GM19452 (cell line): ENCODE data around the gene CD207.

Experiments used
- ATAC-seq: cut with Tn5 transposase; IDR thresholded peaks from one replicate; pipeline ENCODE4 v1.9.1; 2021; ENCODE audit not compliant: unreplicated experiment

CD207 gene

DNA sequence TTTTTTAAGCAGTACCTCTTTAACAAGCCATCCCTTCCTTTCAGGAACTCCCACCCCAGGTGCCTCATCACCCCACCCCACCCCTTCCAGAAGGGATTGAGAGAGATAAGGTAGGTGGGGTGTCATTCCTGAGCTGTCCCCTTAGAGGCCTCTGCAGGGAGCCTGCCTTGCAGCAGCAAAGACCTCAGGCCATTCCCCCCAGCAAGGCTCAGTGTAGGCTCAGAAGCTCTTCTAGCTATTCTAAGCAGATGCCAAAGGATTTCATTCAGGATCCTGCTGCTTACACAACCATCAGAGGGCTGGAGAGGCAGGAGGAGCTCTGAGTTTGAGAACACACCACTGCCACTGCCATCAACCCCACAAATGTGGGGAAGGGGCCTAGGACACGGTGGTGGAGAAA, 39.4 kb downstream of the CD207 start:
- ATAC-seq: no peak

DNA sequence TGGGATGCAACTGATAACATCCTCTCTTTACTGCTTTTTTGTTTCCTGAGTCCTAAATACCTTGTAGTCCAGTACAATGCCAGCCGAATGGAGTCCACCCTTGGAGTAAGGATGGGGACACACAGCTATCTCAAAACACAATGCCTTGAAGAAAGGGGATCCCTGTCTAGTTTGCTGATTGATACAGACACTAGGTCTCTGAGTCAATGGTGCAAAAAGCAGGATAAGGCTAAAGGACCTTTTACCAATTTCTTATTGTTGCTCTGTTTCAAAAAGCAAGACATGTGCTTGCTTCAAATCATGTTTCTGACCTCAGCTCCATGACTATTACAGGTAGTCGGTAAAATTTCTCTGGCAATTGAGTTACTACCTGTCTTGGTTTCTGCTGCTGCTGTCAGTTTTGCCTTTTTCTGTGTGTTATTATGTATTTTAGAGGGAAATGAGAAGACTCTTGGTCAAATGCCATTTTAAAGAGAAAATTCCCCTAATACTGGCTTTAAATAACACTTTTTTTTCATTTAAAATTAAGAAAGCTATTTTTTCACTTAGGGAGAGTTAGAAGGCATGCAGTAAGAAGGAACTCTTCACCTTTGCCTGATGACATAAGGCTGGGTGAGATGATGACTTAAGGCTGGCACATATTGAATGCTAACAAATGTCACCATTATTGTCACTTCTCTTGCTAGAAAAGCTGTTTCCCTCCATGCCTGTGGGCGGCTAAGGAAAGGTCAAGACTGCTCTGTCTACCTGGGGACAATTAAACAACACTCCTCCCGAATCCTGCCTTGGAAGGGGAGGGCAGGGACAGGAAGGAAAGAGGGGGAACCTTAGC, 40.2 kb downstream of the CD207 start:
- ATAC-seq: no peak

DNA sequence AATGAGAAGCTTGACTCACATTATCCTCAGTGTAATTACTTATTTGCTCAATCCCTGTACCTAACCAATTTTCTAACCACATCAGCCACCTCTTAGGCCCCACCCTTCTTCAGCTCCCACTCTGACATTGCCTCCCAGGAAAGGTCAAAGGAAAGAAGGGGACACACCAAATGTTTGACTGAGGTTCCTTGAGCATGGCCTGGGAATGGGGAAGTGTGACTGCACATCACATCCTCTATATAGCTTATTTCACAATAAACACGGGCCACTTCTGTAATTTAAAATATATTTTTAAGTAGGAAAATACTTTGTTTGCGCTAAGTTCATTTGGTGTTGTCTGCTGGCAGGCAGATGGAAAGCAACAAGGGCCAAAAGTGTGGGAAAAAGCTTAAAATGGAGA, 42.2 kb downstream of the CD207 start:
- ATAC-seq: no peak

DNA sequence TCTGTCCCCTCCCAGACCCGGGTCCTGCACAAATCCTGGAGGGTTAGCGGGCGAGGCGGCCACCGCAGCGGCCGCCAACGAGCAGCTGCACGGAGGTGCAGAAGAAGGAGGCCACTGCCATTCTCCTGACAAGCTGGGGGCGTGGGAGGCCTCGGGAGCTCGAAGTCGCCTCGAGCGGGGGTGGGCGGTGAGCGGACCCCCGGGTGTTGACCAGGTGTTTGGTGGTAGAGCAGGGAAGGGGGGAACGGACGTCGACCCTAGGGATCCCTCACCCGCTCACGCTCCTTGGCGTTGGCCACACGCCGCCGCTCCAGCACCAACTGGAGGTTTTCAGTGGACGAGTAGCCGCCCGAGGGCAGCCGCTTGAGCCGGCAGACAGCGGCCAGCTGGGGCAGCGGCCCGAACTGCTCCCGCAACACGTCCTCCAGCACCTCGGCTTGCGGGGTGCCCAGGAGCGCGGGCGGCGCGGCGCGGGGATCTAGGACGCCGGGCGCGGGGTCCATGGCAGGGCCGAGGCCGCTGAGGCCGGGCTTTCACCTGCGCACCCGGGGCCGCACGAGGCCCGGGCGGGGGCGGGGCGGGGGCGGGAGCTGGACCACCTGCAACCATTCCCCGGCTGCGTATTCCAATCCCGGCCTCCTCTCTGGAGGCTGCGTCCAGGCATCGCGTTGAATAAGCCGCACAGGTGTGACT, 45.3 kb downstream of the CD207 start, which contains the start of gene FIGLA:
TSS of gene FIGLA (minus strand) at position 508 of the 693 bp plus-strand sequence. CDS start at position 503, 5 bp downstream.
- no peak for ATAC-seq

DNA sequence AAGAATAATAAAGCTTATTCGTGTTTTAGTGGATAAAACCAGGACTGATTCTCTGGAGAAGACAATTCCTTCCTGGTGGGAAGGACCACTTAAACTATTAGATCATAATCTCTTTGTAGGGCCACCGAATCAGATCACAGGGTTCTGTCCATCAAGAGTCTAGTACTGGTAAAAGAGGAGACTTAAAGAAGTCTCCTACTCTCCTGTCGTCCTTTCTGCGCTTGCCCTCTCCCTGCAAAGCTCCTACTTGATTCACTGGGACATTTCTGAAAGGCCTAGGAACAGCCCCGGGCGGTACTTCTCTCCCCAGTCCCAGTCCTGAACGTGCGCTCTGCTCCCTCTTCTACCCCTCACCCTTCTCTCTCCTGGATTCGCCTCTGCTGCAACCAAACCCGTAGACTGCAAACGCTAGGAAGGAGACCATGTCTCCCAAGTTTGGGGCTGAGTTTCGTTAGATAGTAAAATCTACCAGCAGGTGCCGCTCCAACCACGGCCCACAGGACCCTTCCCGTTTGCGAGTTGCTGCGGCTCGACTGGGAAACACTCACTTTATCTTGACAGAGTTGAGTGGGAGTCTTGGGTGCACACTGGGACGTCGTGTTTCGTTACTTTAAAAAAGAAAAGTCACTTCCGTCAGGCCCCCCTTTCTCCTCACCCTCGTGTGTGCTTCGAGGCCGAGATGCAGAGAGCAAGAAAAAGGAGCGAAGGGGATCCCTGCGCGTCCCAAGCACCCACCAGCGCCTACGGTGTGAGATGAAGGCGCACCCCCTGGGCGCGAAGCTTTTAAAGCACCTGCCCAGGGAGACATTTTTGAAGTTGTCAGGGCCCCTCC, 46.1 kb downstream of the CD207 start:
- ATAC-seq: no peak

DNA sequence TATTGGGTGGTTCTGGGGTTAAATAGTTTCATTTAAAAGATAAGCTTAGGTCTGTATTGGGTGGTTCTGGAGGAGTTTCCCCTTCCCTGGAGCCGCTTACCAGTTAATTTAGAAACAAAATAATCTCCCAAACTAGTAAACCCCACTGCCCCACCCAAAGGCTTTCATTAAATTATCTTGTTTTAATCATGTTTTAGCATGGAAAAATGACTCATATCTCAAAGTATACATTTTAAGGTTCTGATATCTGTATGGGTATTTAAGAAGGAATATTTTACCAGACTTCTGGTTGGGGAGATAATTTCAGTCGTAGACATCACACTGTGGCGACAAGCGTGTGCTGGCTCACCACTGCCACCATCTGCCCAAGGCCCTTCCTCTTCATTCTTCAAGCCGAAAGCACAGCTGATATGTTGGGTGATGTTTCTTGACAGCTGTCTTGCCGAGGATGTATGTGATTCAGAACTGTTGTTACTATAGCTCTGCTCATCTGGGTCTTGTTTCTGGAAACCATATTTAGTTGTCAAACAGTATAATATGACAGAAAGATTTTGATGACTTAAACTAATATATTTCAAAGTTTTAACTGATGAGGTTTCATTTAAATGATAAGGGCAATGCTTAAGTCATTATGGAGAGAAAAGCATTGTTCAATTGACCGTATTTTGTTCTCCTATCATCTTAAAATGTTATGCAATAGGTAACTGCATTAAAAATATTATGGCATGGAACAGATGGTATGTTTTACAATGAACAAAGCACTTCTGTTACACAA, 50.3 kb downstream of the CD207 start:
- ATAC-seq: no peak

DNA sequence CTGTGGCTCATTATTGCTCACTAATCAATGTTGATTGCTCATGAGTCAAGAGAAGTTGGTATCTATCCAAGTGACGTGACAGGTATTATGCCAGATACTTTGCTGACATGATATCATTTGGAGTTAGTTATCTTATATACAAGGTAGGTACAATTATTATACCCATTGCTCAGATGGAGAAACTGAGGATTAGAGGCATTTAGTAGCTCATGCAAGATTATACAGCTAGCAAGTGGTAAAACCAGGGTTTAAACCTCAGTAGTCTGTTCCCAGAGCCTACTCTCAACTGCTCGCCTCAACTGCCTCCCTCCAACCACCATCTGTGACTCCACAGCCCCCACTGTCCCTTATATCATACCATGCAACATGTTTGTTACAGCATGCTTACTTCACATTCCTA, 51.3 kb downstream of the CD207 start:
- ATAC-seq: no peak
